LNCaP clone FGC (cell line): ENCODE results near the gene SYCE3.

Experiments used
- DNase-seq: peaks from one replicate; pipeline ENCODE4 v3.0.0-alpha.2; 2011; ENCODE audit warnings: low read depth
- H3K4me3 ChIP-seq: 2 replicates; pipeline ENCODE4 v1.5.1; 2011; ENCODE audit warnings: mild to moderate bottlenecking, low read depth, low read length, control low read depth
- CTCF ChIP-seq: IDR thresholded peaks from 2 replicates; pipeline ENCODE4 v1.5.1; 2012; ENCODE audit warnings: mild to moderate bottlenecking; ENCODE audit not compliant: control insufficient read depth, insufficient read depth; ENCODE audit errors: extremely low read depth

Gene SYCE3

GRCh38 chr22:50578776-50579310 lies 16.1 kb upstream of the SYCE3 start:
- H3K4me3 ChIP-seq, result no peak overlapping the region
- TF ChIP-seq CTCF, result no peak
- DNase-seq, result no peak

GRCh38 chr22:50577987-50578775 lies 15.5 kb upstream of the SYCE3 start, which contains the start of gene CPT1B:
CPT1B (minus strand) TSS chr22:50578427; CDS start chr22:50577915, 512 bp downstream.
- no peak for TF ChIP-seq CTCF
- H3K4me3 ChIP-seq, result no peak within 1 kb of the TSS
- DNase-seq, result no peak

GRCh38 chr22:50577697-50577986 lies 14.9 kb upstream of the SYCE3 start:
- no peak for TF ChIP-seq CTCF
- no peak overlapping the region for H3K4me3 ChIP-seq
- no peak for DNase-seq

- H3K4me3 ChIP-seq, result no peak overlapping the region
- DNase-seq, result no peak
- no peak for TF ChIP-seq CTCF
Measured at GRCh38 chr22:50576806-50577696, 14.3 kb upstream of the SYCE3 start.

GRCh38 chr22:50576070-50576469 lies 13.4 kb upstream of the SYCE3 start:
- H3K4me3 ChIP-seq, result no peak overlapping the region
- DNase-seq, result no peak
- 0 out of 2 replicates have a peak, but pooled peaks have one; percentile 23 for TF ChIP-seq CTCF

- TF ChIP-seq CTCF, result no peak
- no peak overlapping the region for H3K4me3 ChIP-seq
- no peak for DNase-seq
Measured at GRCh38 chr22:50575426-50575941, 12.8 kb upstream of the SYCE3 start.
